AG04449 (cell line): ENCODE data around the gene ARL6.
A peak's percentile ranks its signal among the peaks of the same experiment; 100 is the strongest.

Experiments
- CTCF ChIA-PET: fragments of 350-600 bp; formaldehyde crosslinking; extraction: SDS; loops from one replicate; lab custom pipeline; 2021; ENCODE audit warnings: antibody characterized with exemption; lab: Yijun Ruan, JAX
- POLR2A ChIA-PET: fragments of 400-600, 350-600 bp; formaldehyde crosslinking; extraction: SDS; loops from one replicate; lab custom pipeline; 2020; ENCODE audit warnings: antibody characterized with exemption, inconsistent platforms; lab: Yijun Ruan, JAX
- DNase-seq: peaks from one replicate; pipeline ENCODE4 v3.0.0-alpha.2; 2010; ENCODE audit warnings: low read depth, low spot score
- H3K4me3 ChIP-seq: 2 replicates; pipeline ENCODE4 v1.5.1; 2011; ENCODE audit warnings: low read depth, mild to moderate bottlenecking, control low read depth, low read length
- CTCF ChIP-seq: IDR thresholded peaks from one replicate; pipeline ENCODE4 v1.5.1; 2011; ENCODE audit warnings: mild to moderate bottlenecking, moderate library complexity, low read length, control low read depth, inconsistent platforms; ENCODE audit not compliant: insufficient read depth; ENCODE audit errors: missing control alignments

The ARL6 gene, protein sequence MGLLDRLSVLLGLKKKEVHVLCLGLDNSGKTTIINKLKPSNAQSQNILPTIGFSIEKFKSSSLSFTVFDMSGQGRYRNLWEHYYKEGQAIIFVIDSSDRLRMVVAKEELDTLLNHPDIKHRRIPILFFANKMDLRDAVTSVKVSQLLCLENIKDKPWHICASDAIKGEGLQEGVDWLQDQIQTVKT

DNA sequence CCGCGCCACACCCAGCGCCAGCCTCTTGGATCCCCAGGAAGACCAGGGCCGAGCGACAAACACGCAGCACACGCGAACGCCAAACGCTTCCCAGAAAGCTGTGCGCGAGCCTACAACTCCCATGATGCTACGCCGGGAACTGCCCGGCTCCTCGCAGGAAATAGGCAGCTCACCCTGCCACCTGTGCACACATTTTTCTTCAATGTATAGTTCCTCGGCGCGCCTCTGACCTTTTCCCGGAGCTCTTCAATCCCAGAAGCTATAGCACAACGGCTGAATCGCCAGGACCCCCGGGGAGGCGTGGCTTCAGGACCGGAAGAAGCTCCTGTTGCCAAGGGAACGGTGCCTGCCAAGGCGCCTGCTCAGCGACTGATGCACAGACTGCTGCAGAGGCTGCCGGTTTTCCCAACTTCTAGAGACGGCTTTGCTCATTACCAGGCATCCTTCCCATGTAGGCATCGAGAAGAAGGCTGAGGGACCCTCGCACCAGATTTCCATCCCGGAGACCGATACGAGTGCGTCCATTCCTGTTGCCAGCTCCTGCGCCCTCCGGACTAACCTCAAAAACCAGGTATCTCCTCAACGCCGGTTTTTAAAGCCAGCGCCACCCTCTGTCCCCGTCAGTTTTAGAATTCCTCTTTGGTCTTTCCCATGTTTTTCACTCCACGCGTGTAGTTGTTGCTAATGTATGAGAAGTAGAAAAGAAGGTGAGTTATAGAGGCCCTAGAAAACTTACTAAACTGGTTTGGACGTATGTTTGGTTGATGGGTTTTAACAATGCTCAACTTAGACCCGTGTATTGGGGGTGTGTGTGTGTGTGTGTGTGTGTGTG, at the start of gene ARL6:
Gene ARL6 (plus strand): TSS at position 352 of the 832 bp plus-strand sequence. CDS start 3,350 bp downstream, outside the sequence.
- POLR2A ChIA-PET, result interaction anchor here (0.7 to 1.1 kb wide), 3 partner anchors 9 to 258 kb away, joined by 3 to 4 read pairs (median 3); partner anchors contain the start of gene CRYBG3
- CTCF ChIA-PET, result interaction anchor here (0.6 to 1.1 kb wide), 7 partner anchors 15 to 275 kb away, joined by 3 to 5 read pairs (median 3); no protein-coding TSS in a partner anchor
- peak; percentile 29 for DNase-seq
- peak within 1 kb of the TSS; percentile 88 for H3K4me3 ChIP-seq
- TF ChIP-seq CTCF, result no peak

GRCh38 chr3:97719156-97719821, 45.3 kb upstream of the ARL6 start:
- DNase-seq, result peak; percentile 2
- CTCF ChIA-PET, result interaction anchor here (0.6 to 2.9 kb wide), 17 partner anchors 8 to 856 kb away, joined by 3 to 17 read pairs (median 4); partner anchors contain the start of gene ARL6
- POLR2A ChIA-PET, result no interaction called here
- no peak overlapping the region for H3K4me3 ChIP-seq
- TF ChIP-seq CTCF, result peak; percentile 85

GRCh38 chr3:97720417-97720816, 44.1 kb upstream of the ARL6 start:
- no peak for DNase-seq
- ChIA-PET CTCF (interaction anchor here (0.8 to 2.9 kb wide), 8 partner anchors 9 to 857 kb away, joined by 3 to 17 read pairs (median 6); partner anchors contain the start of gene ARL6), POLR2A (no interaction called here)
- TF ChIP-seq CTCF, result no peak
- no peak overlapping the region for H3K4me3 ChIP-seq

- POLR2A ChIA-PET, result no interaction called here
- DNase-seq, result no peak
- no peak overlapping the region for H3K4me3 ChIP-seq
- TF ChIP-seq CTCF, result no peak
- CTCF ChIA-PET, result interaction anchor here (1.0 kb wide), 1 partner anchor 859 kb away, joined by 3 read pairs; no protein-coding TSS in a partner anchor
These were observed 43.1 kb upstream of the ARL6 start for GRCh38 chr3:97721446-97721845.

DNA sequence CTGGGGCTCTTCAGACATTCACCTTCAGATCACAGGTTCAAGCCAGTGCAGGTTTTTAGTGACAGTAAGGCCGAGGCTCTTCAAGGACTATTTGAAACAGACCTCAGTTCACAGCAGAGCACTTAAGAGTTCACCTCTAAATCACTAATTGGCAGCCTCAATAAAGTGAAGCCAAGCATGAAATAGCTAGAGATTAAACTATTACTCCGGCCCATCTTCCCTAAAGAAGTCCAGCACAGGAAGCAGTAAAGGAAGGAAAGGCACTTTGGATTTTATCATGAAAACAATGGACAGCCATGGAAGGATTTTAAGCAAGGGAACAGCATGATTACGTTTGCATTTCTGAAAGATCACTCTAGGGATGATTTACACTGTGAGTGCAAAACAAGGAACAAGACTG, 27.6 kb upstream of the ARL6 start:
- ChIA-PET CTCF (no interaction called here), POLR2A (no interaction called here)
- DNase-seq, result no peak
- no peak overlapping the region for H3K4me3 ChIP-seq
- TF ChIP-seq CTCF, result no peak
